ENCODE measurements around the gene TMEM42. TPM values are rescaled to one million over a fixed set of nuclear protein-coding genes. Genes with fewer than 3 reads are reported as not detected.

The TMEM42 gene
- total RNA-seq, 4 donors from 2014 or later: 12.2 to 48.6 (median 27.9) TPM

DNA sequence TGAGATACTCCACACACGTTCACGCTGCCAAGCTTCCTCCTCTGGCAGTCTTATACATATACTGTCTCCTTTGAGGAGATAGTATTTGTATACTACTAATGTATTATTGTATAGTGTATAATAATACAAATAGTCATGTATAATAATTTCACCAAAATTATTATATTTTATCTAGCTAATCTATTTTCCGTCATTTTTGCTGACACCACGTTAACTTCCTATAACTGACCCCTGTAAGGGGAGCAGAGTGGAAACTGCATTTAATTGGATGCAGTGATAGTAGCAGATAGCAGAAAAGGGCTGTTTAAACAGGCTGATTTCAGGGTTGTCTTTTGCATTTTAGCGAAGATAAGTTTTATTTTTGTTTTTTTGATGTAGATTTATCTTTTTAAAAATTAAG, 30.5 kb upstream of the TMEM42 start:
- Histone ChIP-seq H3K4me1 (no peaks in the 10 kb centered on the region), H3K9me3 (no peaks in the 10 kb centered on the region), H3K36me3 (no peaks in the 10 kb centered on the region), H3K4me3 (replicated peaks in 1 of 3) (no peak overlapping the region), H3K27ac (no peak overlapping the region), H3K27me3 (no peaks in the 10 kb centered on the region)
- DNase-seq: no peak
- TF ChIP-seq POLR2A (IDR thresholded peaks at IDR 0.05): no peak
- TF ChIP-seq, protein P1, sequence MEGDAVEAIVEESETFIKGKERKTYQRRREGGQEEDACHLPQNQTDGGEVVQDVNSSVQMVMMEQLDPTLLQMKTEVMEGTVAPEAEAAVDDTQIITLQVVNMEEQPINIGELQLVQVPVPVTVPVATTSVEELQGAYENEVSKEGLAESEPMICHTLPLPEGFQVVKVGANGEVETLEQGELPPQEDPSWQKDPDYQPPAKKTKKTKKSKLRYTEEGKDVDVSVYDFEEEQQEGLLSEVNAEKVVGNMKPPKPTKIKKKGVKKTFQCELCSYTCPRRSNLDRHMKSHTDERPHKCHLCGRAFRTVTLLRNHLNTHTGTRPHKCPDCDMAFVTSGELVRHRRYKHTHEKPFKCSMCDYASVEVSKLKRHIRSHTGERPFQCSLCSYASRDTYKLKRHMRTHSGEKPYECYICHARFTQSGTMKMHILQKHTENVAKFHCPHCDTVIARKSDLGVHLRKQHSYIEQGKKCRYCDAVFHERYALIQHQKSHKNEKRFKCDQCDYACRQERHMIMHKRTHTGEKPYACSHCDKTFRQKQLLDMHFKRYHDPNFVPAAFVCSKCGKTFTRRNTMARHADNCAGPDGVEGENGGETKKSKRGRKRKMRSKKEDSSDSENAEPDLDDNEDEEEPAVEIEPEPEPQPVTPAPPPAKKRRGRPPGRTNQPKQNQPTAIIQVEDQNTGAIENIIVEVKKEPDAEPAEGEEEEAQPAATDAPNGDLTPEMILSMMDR (IDR thresholded peaks at IDR 0.05): no peak
- 91 to 94% methylated on average over 5 of the region's 5 CpGs for WGBS, 2 donors
- intact Hi-C loops (cut with DNase I): no loop called here

DNA sequence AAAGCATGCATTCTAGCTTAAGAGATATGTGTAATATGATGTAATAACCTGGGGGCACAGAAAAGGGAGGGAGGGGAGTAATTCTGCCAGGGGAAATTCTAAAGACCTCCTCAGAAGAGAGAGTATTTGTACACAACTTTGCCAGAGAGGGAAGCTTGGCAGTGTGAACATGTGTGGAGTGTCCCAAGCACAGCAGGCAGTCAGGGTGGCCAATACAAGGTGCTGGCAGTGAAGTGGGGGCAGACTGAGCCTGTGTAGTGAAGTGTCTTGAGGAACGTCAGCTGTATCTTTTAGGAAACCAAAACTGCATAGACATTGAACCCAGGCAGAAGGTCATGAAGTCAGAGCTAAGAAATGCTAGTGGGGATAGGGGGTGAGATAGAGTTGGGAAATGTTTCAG, 29.7 kb upstream of the TMEM42 start:
- WGBS, 2 donors: 88 to 97% methylated on average over 1 of the region's 1 CpG
- no peaks in the 10 kb centered on the region for H3K27me3 ChIP-seq
- no peaks in the 10 kb centered on the region for H3K9me3 ChIP-seq
- intact Hi-C loops (cut with DNase I): no loop called here
- no peaks in the 10 kb centered on the region for H3K36me3 ChIP-seq
- DNase-seq: no peak
- H3K4me3 ChIP-seq (replicated peaks in 1 of 3): no peak overlapping the region
- no peak overlapping the region for H3K27ac ChIP-seq
- no peaks in the 10 kb centered on the region for H3K4me1 ChIP-seq
- TF ChIP-seq POLR2A (IDR thresholded peaks at IDR 0.05): no peak
- TF ChIP-seq, protein P1 (IDR thresholded peaks at IDR 0.05): no peak

DNA sequence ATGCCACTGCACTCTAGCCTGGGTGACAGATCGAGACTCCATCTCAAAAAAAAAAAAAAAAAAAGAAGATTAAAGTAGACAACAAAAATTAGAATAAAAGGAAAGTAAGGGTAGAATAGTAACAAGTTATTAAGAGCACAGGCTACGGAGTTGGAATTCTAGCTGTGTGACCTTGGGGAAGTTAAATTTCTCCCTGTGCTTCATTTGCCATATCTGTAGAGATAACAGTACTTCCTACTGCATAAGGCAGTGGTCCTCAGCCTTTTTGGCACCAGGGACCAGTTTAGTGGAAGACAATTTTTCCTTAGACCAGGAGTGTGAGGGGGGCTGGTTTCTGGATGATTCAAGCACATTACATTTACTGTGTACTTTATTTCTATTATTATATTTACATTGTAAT, 28.7 kb upstream of the TMEM42 start:
- Histone ChIP-seq H3K4me3 (replicated peaks in 1 of 3) (no peak overlapping the region), H3K9me3 (no peaks in the 10 kb centered on the region), H3K4me1 (no peaks in the 10 kb centered on the region), H3K27ac (no peak overlapping the region), H3K27me3 (no peaks in the 10 kb centered on the region), H3K36me3 (no peaks in the 10 kb centered on the region)
- DNase-seq: no peak
- TF ChIP-seq, protein P1 (IDR thresholded peaks at IDR 0.05): no peak
- TF ChIP-seq POLR2A (IDR thresholded peaks at IDR 0.05): no peak
- WGBS, 2 donors: 100% methylated on average over 2 of the region's 2 CpGs
- intact Hi-C loops (cut with DNase I): no loop called here

DNA sequence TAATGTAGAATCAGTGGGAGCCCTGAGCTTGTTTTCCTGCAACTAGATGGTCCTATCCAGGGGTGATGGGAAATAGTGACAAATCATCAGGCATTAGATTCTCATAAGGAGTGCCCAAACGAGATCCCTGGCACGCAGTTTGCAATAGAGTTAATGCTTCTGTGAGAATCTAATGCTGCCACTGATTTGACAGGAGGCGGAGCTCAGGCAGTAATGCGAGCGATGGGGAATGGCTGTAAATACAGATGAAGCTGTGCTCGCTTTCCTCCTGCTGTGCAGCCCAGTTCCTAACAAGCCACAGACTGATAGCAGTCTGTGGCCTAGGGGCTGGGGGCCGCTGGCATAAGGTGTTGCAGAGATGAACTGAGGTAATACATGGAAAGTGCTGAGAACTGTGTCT, 28.3 kb upstream of the TMEM42 start:
- Histone ChIP-seq H3K36me3 (no peaks in the 10 kb centered on the region), H3K4me1 (no peaks in the 10 kb centered on the region), H3K4me3 (replicated peaks in 1 of 3) (no peak overlapping the region), H3K27me3 (no peaks in the 10 kb centered on the region), H3K27ac (no peak overlapping the region), H3K9me3 (no peaks in the 10 kb centered on the region)
- WGBS, 2 donors: 96 to 97% methylated on average over 7 of the region's 7 CpGs
- no peak for DNase-seq
- TF ChIP-seq, protein P1 (IDR thresholded peaks at IDR 0.05): no peak
- intact Hi-C loops (cut with DNase I): no loop called here

DNA sequence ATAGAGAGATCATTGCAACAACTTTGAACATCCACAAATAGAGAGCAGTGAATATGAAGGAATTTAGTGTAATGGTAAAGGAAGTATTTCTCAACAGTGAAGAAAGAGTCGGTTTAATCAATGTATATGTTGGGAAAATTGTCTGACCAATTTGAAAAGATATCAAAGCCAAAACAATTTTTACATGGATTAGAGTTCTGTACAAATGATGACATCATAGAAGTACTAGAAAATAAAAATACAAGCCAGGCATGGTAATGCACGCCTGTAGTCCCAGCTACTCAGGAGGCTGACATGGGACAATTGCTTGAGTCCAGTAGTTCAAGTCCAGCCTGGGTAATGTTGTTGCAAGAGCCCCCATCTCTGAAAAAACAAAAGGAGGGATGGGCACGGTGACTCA, 26.0 kb upstream of the TMEM42 start:
- no peak overlapping the region for H3K27ac ChIP-seq
- no peaks in the 10 kb centered on the region for H3K27me3 ChIP-seq
- 92 to 96% methylated on average over 3 of the region's 3 CpGs for WGBS, 2 donors
- H3K4me3 ChIP-seq (replicated peaks in 1 of 3): no peak overlapping the region
- no peak for TF ChIP-seq POLR2A (IDR thresholded peaks at IDR 0.05)
- TF ChIP-seq, protein P1 (IDR thresholded peaks at IDR 0.05): no peak
- DNase-seq: no peak
- no peaks in the 10 kb centered on the region for H3K9me3 ChIP-seq
- intact Hi-C loops (cut with DNase I): no loop called here
- H3K4me1 ChIP-seq: no peaks in the 10 kb centered on the region
- no peaks in the 10 kb centered on the region for H3K36me3 ChIP-seq
